Measurements from ENCODE around the gene PDE4A.

GRCh38 chr19:10408511-10409283, 11.6 kb upstream of the PDE4A start:
- TF ChIP-seq TAF1 (IDR thresholded peaks at IDR 0.05; ENCODE audit: low read depth) (no peak), YY1 (IDR thresholded peaks at IDR 0.05; ENCODE audit: low read depth) (no peak), REST (IDR thresholded peaks at IDR 0.05; ENCODE audit: low read depth) (no peak), EP300 (IDR thresholded peaks at IDR 0.05; ENCODE audit: borderline replicate concordance) (no peak), MAX (IDR thresholded peaks at IDR 0.05) (no peak), TCF12 (IDR thresholded peaks at IDR 0.05; ENCODE audit: low read depth) (no peak), TEAD4 (IDR thresholded peaks at IDR 0.05) (no peak)
